ENCODE data around the gene ENOSF1. TPM values are rescaled to one million over a fixed set of nuclear protein-coding genes. Genes with fewer than 3 reads are reported as not detected.

Gene ENOSF1
- total and polyA plus RNA-seq, 2 of the 4 experiments (the other 2 are of a cell fraction): 12.2 to 12.6 TPM

DNA sequence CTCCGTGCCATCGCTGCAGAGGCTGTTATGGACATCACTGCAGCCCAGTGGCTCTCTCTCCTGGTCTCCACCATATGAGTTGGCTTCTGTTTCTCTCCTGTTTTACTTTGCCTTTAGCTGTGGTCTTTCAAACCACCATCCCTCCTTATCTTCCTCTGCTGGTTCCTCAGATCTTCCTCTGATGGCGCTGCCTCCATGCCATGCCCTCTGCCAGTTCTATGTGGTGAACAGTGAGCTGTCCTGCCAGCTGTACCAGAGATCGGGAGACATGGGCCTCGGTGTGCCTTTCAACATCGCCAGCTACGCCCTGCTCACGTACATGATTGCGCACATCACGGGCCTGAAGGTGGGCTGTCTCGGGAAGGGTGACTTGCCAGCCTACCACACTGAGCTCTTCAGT is 41.9 kb downstream of the ENOSF1 start:
- Histone ChIP-seq H2BK20ac (ENCODE audit: low read depth, low read length) (no peak overlapping the region), H3K27me3 (ENCODE audit: control insufficient read depth, insufficient read depth, low read length) (no peaks in the 10 kb centered on the region), H2BK120ac (ENCODE audit: low read depth, low read length) (no peak overlapping the region), H2BK15ac (ENCODE audit: low read depth, low read length) (no peak overlapping the region), H3K9me3 (ENCODE audit: control insufficient read depth, insufficient read depth, low read length) (no peaks in the 10 kb centered on the region), H4K20me1 (ENCODE audit: insufficient read depth, low read length) (peaks cover 6% of the 10 kb centered on the region), H2AK5ac (ENCODE audit: low read depth, low read length) (no peak overlapping the region), H3K4me1 (ENCODE audit: control insufficient read depth, insufficient read depth, low read length) (no peaks in the 10 kb centered on the region), H2BK5ac (ENCODE audit: low read depth, low read length, poor library complexity, severe bottlenecking) (no peak overlapping the region), H2AFZ (replicated peaks; ENCODE audit: low read length, poor library complexity) (no peak overlapping the region), H3K4me3 (ENCODE audit: insufficient read depth, low read depth, low read length) (no peak overlapping the region), H3K18ac (ENCODE audit: low read depth, low read length) (no peak overlapping the region), H3K9me1 (ENCODE audit: insufficient read depth, low read length) (no peaks in the 10 kb centered on the region), H4K91ac (ENCODE audit: insufficient read depth, low read depth, low read length) (no peak overlapping the region), H3K27ac (ENCODE audit: insufficient read depth, low read length) (no peak overlapping the region), H3K79me1 (ENCODE audit: low read depth in 1 of 2, low read length in 2 of 2) (peaks cover 8 to 27% of the 10 kb centered on the region in 2 experiments), H3K56ac (ENCODE audit: extremely low read depth, insufficient read depth, low read length) (no peak overlapping the region), H4K5ac (ENCODE audit: low read depth, low read length) (no peak overlapping the region), H3K23ac (ENCODE audit: low read depth, low read length) (no peak overlapping the region), H3K36me3 (ENCODE audit: control insufficient read depth, insufficient read depth, low read length) (peaks cover 41% of the 10 kb centered on the region), H3K9ac (ENCODE audit: low read depth, low read length) (no peak overlapping the region), H3K4ac (ENCODE audit: low read depth, low read length) (no peak overlapping the region), H3K4me2 (ENCODE audit: low read depth, low read length) (no peak overlapping the region), H3K14ac (replicated peaks; ENCODE audit: low read depth, low read length) (no peak overlapping the region), H4K8ac (ENCODE audit: low read depth in 2 of 2, low read length in 2 of 2) (no peak overlapping the region), H2AK9ac (replicated peaks; ENCODE audit: low read depth, low read length, poor library complexity) (no peak overlapping the region)
- ATAC-seq (ENCODE audit: low read depth) (no peak), DNase-seq (no peak)
- TF ChIP-seq ELK1 (IDR thresholded peaks at IDR 0.05; ENCODE audit: borderline replicate concordance, low read depth, low read length) (no peak), CEBPB (IDR thresholded peaks at IDR 0.05; ENCODE audit: low read depth, low read length) (no peak), MAFK (IDR thresholded peaks at IDR 0.05; ENCODE audit: low read depth, low read length) (no peak), RAD21 (IDR thresholded peaks at IDR 0.05; ENCODE audit: low read length) (no peak), MAZ (IDR thresholded peaks at IDR 0.05; ENCODE audit: borderline replicate concordance, low read depth, low read length) (no peak), MXI1 (IDR thresholded peaks at IDR 0.05; ENCODE audit: borderline replicate concordance, low read depth, low read length) (no peak), USF2 (IDR thresholded peaks at IDR 0.05; ENCODE audit: low read depth, low read length) (no peak), NFE2L2 (IDR thresholded peaks at IDR 0.05; ENCODE audit: low read depth, low read length) (no peak), RCOR1 (IDR thresholded peaks at IDR 0.05; ENCODE audit: insufficient replicate concordance, low read length) (no peak), BHLHE40 (IDR thresholded peaks at IDR 0.05; ENCODE audit: low read depth, low read length) (no peak), POLR2A (IDR thresholded peaks at IDR 0.05; ENCODE audit: low read depth, low read length) (no peak), RFX5 (IDR thresholded peaks at IDR 0.05; ENCODE audit: low read depth, low read length) (no peak), FOS (IDR thresholded peaks at IDR 0.05; ENCODE audit: low read depth, low read length) (no peak)
- TF ChIP-seq, protein P1, sequence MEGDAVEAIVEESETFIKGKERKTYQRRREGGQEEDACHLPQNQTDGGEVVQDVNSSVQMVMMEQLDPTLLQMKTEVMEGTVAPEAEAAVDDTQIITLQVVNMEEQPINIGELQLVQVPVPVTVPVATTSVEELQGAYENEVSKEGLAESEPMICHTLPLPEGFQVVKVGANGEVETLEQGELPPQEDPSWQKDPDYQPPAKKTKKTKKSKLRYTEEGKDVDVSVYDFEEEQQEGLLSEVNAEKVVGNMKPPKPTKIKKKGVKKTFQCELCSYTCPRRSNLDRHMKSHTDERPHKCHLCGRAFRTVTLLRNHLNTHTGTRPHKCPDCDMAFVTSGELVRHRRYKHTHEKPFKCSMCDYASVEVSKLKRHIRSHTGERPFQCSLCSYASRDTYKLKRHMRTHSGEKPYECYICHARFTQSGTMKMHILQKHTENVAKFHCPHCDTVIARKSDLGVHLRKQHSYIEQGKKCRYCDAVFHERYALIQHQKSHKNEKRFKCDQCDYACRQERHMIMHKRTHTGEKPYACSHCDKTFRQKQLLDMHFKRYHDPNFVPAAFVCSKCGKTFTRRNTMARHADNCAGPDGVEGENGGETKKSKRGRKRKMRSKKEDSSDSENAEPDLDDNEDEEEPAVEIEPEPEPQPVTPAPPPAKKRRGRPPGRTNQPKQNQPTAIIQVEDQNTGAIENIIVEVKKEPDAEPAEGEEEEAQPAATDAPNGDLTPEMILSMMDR (conservative IDR thresholded peaks at IDR 0.05; ENCODE audit: low read depth, low read length): no peak
- intact Hi-C loops (cut with micrococcal nuclease): no loop called here
- CTCF ChIA-PET: interaction anchor here (0.9 to 1.0 kb wide), 2 partner anchors 42 to 160 kb away, joined by 3 read pairs; no protein-coding TSS in a partner anchor
- no TSS peak for BruUV-seq (replicated peaks)
- dilution Hi-C loops (cut with HindIII; ENCODE audit: low sequenced_read_pairs, unreplicated experiment): no loop called here
- WGBS, 2 experiments (ENCODE audit: extremely low coverage in 2 of 2, insufficient read length in 1 of 2): 96% methylated on average over 7 of the region's 11 CpGs; no CpG with 5 or more reads in 1 of the 2 experiments
- POLR2A ChIA-PET (ENCODE audit: unreplicated experiment): no interaction called here
- in situ Hi-C loops (cut with MboI; ENCODE audit: low sequenced_read_pairs): no loop called here
